Choroid plexus epithelial cell (primary cell): ENCODE measurements around the gene CAMK2B.

Experiments
- DNase-seq: peaks from one replicate; pipeline ENCODE4 v3.0.0-alpha.2; 2010; ENCODE audit warnings: low read depth
- H3K4me3 ChIP-seq: 2 replicates; pipeline ENCODE4 v1.5.1; 2011; ENCODE audit warnings: low read depth, mild to moderate bottlenecking, control low read depth, low read length, moderate library complexity
- TF ChIP-seq, protein P1 (sequence below): conservative IDR thresholded peaks from 2 replicates; pipeline ENCODE4 v1.5.1; 2011; ENCODE audit warnings: low read depth, mild to moderate bottlenecking, control low read depth, inconsistent platforms, low read length, moderate library complexity

CAMK2B gene

DNA sequence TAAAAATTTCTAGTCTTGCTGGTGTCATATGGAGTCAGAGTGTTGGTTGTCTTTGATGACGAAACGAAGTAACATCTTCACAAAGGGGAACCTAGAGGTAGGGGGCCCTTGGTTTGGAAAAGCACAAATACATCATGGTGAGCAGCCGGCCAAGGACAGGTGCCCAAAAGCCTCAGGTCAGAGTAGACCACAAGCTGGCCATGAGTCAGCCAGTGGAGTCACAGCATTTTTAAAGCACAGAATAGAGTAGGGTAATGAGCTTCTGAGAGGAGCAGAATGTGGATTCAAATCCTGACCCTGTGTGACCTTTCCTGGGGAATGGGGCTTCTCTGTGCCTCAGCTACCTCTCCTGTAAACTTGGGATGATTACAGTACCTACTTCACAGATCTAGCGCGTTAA, 5.3 kb downstream of the CAMK2B start:
- TF ChIP-seq, protein P1, sequence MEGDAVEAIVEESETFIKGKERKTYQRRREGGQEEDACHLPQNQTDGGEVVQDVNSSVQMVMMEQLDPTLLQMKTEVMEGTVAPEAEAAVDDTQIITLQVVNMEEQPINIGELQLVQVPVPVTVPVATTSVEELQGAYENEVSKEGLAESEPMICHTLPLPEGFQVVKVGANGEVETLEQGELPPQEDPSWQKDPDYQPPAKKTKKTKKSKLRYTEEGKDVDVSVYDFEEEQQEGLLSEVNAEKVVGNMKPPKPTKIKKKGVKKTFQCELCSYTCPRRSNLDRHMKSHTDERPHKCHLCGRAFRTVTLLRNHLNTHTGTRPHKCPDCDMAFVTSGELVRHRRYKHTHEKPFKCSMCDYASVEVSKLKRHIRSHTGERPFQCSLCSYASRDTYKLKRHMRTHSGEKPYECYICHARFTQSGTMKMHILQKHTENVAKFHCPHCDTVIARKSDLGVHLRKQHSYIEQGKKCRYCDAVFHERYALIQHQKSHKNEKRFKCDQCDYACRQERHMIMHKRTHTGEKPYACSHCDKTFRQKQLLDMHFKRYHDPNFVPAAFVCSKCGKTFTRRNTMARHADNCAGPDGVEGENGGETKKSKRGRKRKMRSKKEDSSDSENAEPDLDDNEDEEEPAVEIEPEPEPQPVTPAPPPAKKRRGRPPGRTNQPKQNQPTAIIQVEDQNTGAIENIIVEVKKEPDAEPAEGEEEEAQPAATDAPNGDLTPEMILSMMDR, result no peak
- no peak for DNase-seq
- H3K4me3 ChIP-seq, result no peak overlapping the region

DNA sequence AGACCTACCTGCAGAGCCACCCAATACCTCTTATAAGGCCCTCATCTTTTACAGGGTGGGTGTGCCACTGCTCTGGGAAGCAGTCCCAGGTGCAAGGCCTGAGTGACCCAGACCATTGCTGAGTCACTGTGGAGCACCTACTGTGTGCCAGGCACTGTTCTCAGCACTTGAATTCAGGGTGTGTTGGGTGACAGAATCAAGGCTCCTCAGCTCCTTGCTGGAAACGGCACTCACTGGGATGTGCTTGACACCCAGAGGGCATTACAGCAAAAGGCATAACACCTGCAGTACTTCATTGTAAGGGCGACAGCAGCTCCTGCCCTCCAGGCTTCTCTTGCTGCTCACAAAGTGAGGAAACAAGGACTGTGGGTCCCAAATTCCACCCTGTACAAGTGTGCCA, 7.1 kb downstream of the CAMK2B start:
- TF ChIP-seq, protein P1, result no peak
- no peak for DNase-seq
- no peak overlapping the region for H3K4me3 ChIP-seq

DNA sequence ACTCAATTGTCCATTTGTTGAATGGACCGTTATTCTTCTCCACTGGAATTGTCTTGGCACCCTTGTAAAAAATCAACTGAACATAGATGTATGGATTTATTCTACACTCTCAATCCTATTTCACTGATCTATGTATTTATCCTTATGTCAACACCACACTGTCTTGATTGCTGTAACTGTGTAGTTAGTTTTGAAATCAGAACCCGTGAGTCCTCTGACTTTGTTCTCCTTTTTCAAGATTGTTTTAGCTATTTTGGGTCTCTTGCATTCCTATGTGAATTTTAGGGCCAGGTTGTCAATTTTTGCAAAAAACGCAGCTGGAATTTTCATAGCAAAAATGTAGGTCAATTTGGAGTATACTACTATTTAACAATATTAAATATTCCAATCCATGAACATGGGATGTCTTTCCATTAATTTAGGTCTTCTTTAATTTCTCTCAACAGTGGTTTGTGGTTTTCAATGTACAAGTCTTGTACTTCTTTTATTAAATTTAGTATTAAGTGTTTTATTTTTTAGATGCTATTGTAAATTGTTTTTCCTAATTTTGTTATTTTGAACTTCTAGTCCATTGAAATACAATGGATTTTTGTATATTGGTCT, 10.0 kb downstream of the CAMK2B start:
- TF ChIP-seq, protein P1, result no peak
- no peak for DNase-seq
- no peak overlapping the region for H3K4me3 ChIP-seq

- no peak overlapping the region for H3K4me3 ChIP-seq
- TF ChIP-seq, protein P1, result no peak
- DNase-seq, result no peak
Observed at GRCh38 chr7:44313621-44314031, 11.8 kb downstream of the CAMK2B start.

- no peak for DNase-seq
- TF ChIP-seq, protein P1, result no peak
Observed at GRCh38 chr7:44313016-44313415, 12.4 kb downstream of the CAMK2B start.

DNA sequence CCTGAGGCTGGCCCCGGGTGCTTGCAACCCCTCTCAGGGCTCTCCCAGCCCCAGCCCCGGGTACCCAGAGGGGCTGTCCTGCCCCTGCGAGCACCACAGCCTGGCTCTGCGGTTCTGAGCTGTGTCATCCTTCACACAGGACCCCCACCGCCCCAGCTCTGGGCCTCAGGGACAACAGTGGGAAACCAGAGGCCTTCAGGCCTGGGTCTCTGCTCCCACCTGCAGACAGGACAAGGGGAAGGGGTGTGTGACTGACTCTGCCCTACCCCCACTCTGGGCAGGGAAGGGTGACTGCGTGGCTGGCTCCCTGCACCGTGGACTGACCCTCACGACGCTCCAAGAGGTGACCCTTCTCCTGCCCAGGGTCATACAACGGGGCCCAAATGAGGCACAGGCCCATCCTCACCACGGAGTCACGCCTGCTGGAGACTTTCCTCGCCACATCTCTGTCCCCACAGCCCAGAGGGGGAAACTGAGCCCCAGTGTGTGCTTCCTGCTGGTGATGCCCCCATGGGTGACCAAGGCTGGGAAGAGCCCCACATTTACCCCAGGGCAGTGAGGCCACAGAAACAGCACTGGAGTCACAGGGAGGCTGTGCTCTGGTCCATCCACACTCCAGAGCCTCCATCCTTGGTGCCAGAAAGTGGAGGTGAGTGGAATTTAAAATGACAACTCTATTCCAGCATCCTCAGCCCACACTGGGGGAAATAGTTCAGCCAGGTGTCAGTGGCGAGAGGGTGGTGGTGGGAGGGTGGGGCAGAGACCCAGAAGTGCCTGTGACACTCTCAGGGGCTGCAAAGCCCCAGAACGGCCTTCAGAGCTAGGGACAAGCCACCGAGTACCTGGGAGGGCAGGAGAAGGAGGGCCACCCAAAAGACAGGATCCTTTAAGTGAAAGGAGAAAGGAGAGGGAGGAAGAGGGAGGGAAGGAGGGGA, 13.6 kb downstream of the CAMK2B start:
- no peak for DNase-seq
- no peak overlapping the region for H3K4me3 ChIP-seq
- TF ChIP-seq, protein P1, result no peak

More at GRCh38 chr7:44313016-44313415, 12.4 kb downstream of the CAMK2B start:
- H3K4me3 ChIP-seq, result no peak overlapping the region
